NCI-H1930 (cell line): ENCODE data around the gene RPP21.

Experiments used
- DNase-seq, 2 experiments: peaks; one replicate each; lab custom pipeline; 2025; lab: John Stamatoyannopoulos, UW

Gene RPP21

DNA sequence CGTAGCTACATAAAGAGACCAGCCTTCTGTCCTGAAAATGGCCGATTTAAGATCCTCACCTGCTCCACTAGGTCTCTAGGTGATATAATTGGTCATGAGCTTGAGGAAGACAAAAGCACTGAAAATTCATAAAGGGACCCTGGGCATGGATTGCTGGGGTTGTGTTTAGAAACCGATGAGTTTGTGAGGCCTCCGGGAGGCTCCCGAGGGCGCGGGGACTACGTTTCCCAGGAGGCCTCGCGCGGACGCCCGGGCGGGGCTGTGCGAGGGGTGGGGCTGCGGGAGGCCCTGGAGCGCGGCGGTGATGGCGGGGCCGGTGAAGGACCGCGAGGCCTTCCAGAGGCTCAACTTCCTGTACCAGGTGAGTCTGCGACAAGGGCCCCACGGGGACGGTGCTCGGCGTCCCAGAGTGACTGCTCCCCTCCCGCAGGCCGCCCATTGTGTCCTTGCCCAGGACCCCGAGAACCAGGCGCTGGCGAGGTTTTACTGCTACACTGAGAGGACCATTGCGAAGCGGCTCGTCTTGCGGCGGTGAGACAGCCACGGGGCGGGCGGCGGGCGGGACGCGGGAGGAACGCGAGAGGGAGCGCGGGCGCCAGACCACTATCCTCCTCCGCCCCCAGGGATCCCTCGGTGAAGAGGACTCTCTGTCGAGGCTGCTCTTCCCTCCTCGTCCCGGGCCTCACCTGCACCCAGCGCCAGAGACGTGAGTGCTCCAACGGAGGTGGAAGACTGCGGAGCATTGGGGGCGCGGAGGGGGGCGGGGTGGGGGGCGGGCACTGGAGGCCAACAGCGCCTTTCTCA, at the start of gene RPP21:
Gene RPP21 (plus strand): TSS at position 289 of the 804 bp plus-strand sequence. CDS start 16 bp downstream, at position 305.
- DNase-seq, result peak; percentile 55 to 79

- no peak for DNase-seq
Measured at GRCh38 chr6:30295837-30296236, 49.1 kb upstream of the RPP21 start.

GRCh38 chr6:30304002-30304401, 41.0 kb upstream of the RPP21 start:
- DNase-seq, result no peak

DNA sequence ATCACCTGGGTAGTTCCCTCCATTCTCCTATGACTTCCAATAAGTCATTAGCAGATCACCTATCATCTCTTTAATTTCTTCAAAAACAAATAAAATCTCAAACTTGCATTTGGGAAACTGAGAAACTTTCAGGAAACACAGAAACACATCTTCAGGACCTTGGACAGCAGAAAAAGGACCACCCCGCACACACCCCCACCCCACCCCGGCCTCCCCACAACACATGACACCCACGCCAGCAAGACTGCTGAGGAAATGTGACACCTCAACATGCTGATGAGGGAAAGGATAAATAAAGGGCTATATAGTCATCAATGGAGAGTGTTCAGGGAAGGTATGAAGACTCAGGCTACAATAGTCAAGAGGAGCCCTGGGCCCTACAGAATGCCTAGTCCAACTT, 33.9 kb upstream of the RPP21 start:
- DNase-seq, result no peak

GRCh38 chr6:30311671-30312070, 33.3 kb upstream of the RPP21 start:
- DNase-seq, result no peak

DNA sequence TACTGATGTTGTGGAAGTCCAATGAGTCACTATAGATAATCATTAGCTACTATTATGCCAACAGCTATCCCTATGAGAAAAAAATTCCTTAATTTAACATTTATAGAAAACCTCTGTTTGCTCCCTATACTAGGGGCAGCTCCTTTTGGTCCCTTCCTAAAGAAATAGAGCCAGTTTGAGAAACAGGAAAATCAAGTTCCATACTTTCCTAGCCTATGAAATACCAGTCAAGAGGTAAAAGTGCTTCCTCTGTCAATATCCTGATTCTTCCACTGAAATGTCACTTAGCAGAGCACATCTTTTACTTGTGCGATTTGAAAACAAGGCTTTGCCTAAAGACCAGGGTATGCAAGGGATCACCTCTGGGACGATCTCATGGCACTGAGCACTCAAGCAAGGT, 32.7 kb upstream of the RPP21 start:
- no peak for DNase-seq

DNA sequence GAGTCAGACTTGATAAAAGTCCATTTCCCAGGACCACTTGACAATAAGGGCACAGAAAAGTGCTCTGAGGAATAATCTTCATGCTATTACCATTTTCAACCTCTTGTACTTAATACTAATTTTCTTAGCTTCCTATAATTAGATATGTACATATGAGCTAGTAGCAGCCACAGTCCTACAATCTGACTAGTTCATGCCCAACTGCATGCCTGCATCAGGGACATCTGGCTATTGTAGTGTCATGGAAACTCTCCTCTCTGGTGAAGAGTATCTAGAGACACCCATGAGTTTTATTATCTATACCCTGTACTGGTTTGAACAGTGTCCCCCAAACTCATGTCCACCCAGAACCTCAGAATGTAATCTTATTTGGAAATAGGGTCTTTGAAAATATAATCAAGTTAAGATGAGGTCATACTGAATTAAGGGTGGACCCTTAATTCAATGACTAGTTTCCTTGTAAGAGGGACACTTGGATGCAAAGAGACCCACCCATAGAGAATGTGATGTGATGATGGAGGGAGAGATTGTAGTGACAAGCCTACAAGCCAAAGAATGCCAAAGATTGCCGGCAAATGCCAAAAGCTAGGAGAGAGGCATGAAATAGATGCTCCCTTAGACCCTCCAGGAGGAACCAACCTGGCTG, 32.2 kb upstream of the RPP21 start:
- no peak for DNase-seq

GRCh38 chr6:30315156-30315555, 29.8 kb upstream of the RPP21 start:
- DNase-seq, result no peak

- DNase-seq, result no peak
Measured at GRCh38 chr6:30317913-30318589, 26.9 kb upstream of the RPP21 start.

- no peak for DNase-seq
Measured at GRCh38 chr6:30319146-30319835, 25.7 kb upstream of the RPP21 start.

DNA sequence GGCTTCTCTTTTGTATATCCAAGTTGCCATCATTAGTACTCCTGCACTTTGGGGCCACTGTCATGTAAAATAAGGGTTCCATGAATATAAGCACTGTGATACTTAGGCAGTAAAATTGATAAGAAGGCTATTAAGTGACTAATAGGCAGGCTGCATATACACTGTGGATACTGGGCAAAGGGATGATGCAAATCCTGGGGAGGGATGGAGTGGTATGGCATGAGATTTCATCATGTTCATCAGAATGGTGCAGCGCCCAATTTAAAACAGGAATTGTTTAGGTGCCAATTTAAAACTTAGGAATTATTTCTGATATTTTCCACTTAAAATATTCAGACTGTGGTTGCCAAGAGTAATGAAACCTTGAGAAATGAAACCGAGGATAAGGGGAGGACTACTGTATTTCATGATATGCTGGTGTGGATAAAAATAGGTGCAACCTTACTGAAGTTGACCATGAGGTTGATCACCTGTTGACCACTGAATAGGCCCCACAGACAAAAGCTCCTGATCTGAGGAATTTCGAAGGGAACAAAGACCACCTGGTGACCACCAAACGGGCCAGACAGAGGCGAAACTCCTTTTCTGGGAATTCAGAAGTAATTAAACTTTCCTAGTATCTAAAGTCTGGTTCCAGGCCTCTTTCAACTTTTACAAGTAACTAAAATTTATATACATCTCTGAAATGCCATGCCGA, 23.1 kb upstream of the RPP21 start:
- no peak for DNase-seq

DNA sequence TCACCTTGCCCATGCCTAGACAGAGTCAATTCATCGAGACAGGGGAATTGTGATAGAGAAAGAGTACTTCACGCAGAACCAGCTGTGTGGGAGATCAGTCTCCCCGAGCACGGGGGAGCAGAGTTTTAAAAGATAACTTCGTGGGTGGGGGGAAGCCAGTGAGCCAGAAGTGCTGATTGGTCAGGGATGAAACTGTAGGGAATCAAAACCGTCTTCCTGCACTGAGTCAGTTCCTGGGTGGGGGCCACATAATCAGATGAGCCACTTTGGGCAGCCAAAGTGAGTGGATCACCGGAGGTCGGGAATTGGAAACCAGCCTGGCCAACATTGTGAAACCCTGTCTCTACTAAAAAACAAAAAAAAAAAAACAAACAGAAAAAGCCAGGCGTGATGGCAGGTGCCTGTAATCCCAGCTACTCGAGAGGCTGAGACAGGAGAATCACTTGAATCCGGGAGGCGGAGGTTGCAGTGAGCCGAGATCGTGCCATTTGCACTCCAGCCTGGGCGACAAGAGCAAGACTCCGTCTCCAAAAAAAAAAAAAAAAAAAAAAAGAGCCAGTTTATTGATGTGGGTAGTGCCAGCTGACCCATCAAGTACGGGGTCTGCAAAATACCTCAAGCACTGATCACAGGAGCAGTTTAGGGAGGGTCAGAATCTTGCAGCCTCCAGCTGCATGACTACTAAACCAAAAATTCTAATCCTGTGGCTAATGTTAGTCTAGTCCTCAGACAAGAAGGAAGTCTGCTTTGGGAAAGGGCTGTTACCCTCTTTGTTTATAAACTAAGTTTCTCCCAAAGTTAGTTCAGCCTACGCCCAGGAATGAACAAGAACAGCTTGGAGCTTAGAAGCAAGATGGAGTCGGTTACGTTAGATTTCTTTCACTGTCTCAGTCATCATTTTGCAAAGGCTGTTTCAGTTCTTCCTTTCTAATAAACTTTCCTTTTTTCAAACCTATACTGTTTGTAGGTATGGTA, 22.1 kb upstream of the RPP21 start:
- no peak for DNase-seq

DNA sequence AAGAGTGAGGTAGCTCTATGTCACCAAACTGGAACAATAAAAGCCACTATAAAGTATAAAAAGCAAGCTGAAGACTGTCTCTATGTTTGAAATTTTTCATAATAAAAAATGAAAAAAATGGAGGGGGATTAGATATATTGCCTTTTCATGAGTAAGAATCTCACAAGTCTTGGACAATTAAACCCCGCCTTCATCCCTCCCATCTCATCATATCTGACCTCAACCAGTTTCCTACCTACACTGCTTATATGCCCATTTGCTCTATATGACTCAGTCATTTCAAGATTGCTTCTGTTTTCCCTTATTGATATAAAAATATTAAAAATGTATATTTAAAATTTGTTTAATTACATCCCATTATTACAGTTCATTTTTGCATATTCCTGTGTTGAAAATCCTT, 21.1 kb upstream of the RPP21 start:
- DNase-seq, result no peak

- peak in 1 of 2 experiments; percentile 14 for DNase-seq
Measured at GRCh38 chr6:30325150-30325872, 19.6 kb upstream of the RPP21 start.

DNA sequence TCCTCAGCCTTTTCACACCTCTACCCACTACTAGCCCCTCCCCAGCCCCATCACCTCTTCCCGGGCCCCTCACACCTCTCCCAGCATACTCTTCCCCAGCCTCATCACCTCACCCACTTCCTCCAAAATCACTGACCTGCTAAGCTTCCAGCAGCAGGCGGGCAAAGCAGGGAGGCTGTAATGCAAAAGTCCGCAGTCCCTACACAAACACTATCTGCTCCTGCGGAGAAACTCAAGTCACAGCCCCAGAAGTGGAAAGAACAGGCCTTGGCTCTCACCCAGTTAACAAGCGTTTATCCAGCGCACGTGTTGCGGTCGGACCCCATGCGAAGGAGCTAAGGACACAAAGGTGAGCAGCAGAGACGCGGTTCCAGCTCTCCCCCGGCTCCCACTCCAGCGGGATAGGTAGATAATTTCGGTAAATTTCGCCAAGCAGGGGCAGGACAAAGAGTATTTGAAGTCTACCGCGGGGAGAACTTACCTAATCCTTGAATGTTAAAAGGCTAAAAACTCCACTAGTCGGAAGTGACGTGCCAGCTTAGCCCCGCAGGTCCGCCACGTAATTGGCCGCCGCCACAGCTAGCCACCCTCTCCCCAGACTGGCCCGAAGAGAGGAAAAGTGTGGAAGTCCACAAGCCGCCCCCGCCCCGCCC, 19.0 kb upstream of the RPP21 start:
- peak in 1 of 2 experiments; percentile 75 for DNase-seq

DNA sequence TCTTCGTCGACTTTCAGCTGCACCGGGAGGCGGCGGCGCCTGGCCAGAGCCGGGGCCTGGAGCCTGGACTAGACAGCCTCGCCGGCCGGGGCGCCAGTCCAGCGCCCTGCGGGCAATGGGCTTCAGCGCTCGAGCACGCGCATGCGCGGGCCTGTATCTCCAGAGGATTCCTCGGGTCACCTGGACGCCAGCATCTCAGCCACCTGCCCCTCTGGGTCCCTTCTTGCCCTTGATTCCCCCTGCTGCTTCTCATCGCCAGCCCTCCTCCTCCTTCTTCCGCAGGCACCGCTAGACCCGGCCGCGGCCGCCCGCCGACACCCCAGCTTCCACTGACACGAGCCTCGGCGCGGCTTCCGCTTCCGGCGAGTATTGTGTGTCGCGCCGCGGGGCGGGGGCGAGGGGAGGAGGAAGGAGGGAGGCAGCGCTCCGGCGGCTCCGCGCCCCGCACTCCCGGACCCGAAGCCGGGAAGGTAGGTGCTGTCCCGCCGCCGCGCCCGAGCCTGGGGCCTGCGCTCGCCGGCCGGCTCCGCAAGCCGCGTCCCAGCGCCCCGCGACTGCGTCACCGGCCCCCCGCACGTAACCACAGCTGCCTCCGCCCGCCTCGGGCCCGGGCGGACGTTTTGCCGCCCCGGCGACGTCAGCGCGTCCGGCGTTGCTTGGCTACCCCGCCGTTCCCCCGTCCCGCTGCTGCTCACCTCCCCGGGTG, 18.3 kb upstream of the RPP21 start, which contains the start of gene TRIM39:
Gene TRIM39 (plus strand): TSS at position 402 of the 706 bp plus-strand sequence. CDS start 2,391 bp downstream, outside the sequence.
- DNase-seq, result peak; percentile 75 to 85

DNA sequence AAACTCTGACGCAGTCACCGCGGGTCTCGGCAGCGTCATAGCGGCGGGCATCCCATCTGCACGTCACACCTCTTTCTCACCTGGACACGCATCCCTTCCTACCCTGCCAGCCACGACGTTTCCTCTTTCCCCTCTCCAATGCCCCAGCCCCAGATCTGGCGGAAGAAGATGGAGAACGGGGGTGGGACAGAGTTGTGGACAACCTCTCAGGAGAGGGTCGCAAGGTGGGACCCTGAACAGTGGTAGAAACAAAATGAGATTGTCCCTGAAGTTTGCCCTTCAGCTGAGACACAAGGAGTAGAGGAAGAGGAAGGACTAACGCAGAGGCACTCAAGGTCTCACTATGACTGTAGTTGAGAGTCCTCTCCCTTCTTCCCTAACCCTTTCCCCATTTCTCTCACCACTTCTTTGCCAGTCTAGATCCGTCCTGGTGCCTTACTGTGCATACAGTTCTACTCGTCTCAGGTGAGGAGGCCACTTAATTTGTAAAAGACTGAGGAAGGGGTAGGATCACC, 17.7 kb upstream of the RPP21 start:
- no peak for DNase-seq

DNA sequence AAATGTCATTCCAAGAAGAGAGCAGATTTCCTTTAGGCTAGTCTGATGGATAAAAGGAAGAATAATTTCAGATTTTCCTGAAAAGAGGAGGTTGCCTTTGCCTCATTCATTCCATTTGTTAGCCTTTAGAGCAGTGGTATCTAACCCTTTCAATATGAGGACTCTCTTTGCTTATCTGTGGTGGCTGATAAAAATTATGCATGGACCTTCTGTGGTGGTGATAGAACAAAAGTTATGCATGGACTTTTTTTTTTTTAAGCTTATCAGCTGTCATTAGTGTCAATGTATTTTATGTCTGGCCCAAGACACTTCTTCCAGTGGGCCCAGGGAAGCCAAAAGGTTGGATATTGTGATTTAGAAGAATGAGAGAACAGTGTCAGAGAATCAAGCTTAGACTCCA, 16.6 kb upstream of the RPP21 start:
- DNase-seq, result no peak
